ENCODE data around the gene CHDH. TPM values are rescaled to one million over a fixed set of nuclear protein-coding genes. Genes with fewer than 3 reads are reported as not detected.

The CHDH gene
- total RNA-seq, 2 experiments from 2014 or later = 0.31 to 0.60 TPM

- Mint-ChIP-seq H3K4me3 (no peak overlapping the region), H3K9me3 (no peaks in the 10 kb centered on the region), H3K36me3 (ENCODE audit: low read depth) (no peaks in the 10 kb centered on the region), H3K4me1 (ENCODE audit: low read depth) (no peaks in the 10 kb centered on the region), H3K27ac (no peak overlapping the region), H3K27me3 (no peaks in the 10 kb centered on the region)
- Histone ChIP-seq H3K36me3 (ENCODE audit: insufficient read depth, low read length) (no peaks in the 10 kb centered on the region), H3K4me3 (ENCODE audit: low read length) (no peak overlapping the region), H3K27me3 (ENCODE audit: control insufficient read depth in 1 of 2, insufficient read depth in 2 of 2, low read length in 2 of 2) (no peaks in the 10 kb centered on the region), H3K9me3 (ENCODE audit: control insufficient read depth in 1 of 2, insufficient read depth in 1 of 2, low read length in 2 of 2) (no peaks in the 10 kb centered on the region), H3K4me1 (ENCODE audit: insufficient read depth, low read length) (peaks cover 5% of the 10 kb centered on the region), H3K27ac (ENCODE audit: low read depth in 1 of 2, low read length in 2 of 2) (no peak overlapping the region)
- DNase-seq (no peak), ATAC-seq (ENCODE audit: poor library complexity) (no peak)
- POLR2A ChIA-PET = no interaction called here
- CTCF ChIA-PET = no interaction called here
- intact Hi-C loops (cut with DNase I, micrococcal nuclease) = no loop called here
- no peak for TF ChIP-seq CTCF (IDR thresholded peaks at IDR 0.05)
These were observed 30.6 kb downstream of the CHDH start for GRCh38 chr3:53815651-53816050.

- no peaks in the 10 kb centered on the region for H3K36me3 Mint-ChIP-seq (ENCODE audit: low read depth)
- Histone ChIP-seq H3K27ac (ENCODE audit: low read depth in 1 of 2, low read length in 2 of 2) (no peak overlapping the region), H3K9me3 (ENCODE audit: control insufficient read depth in 1 of 2, insufficient read depth in 1 of 2, low read length in 2 of 2) (no peaks in the 10 kb centered on the region), H3K4me1 (ENCODE audit: insufficient read depth, low read length) (peaks cover 5% of the 10 kb centered on the region), H3K27me3 (ENCODE audit: control insufficient read depth in 1 of 2, insufficient read depth in 2 of 2, low read length in 2 of 2) (no peaks in the 10 kb centered on the region), H3K4me3 (ENCODE audit: low read length) (no peak overlapping the region), H3K36me3 (ENCODE audit: insufficient read depth, low read length) (no peaks in the 10 kb centered on the region)
- intact Hi-C loops (cut with DNase I, micrococcal nuclease) = no loop called here
- no peak overlapping the region for H3K4me3 Mint-ChIP-seq
- H3K27ac Mint-ChIP-seq = no peak overlapping the region
- CTCF ChIA-PET = no interaction called here
- DNase-seq = no peak
- ATAC-seq (ENCODE audit: poor library complexity) = no peak
- POLR2A ChIA-PET = no interaction called here
- H3K27me3 Mint-ChIP-seq = no peaks in the 10 kb centered on the region
- TF ChIP-seq CTCF (IDR thresholded peaks at IDR 0.05) = no peak
- H3K4me1 Mint-ChIP-seq (ENCODE audit: low read depth) = no peaks in the 10 kb centered on the region
- no peaks in the 10 kb centered on the region for H3K9me3 Mint-ChIP-seq
These were observed 31.2 kb downstream of the CHDH start for GRCh38 chr3:53815067-53815466.

- H3K9me3 Mint-ChIP-seq = no peaks in the 10 kb centered on the region
- DNase-seq = no peak
These were observed 32.3 kb downstream of the CHDH start for GRCh38 chr3:53813876-53814275.

More at GRCh38 chr3:53813876-53814275, 32.3 kb downstream of the CHDH start:
- Histone ChIP-seq H3K9me3 (ENCODE audit: control insufficient read depth in 1 of 2, insufficient read depth in 1 of 2, low read length in 2 of 2) (no peaks in the 10 kb centered on the region), H3K4me1 (ENCODE audit: insufficient read depth, low read length) (peaks cover 5% of the 10 kb centered on the region), H3K27ac (ENCODE audit: low read depth in 1 of 2, low read length in 2 of 2) (no peak overlapping the region), H3K36me3 (ENCODE audit: insufficient read depth, low read length) (no peaks in the 10 kb centered on the region), H3K27me3 (ENCODE audit: control insufficient read depth in 1 of 2, insufficient read depth in 2 of 2, low read length in 2 of 2) (no peaks in the 10 kb centered on the region), H3K4me3 (ENCODE audit: low read length) (no peak overlapping the region)
- Mint-ChIP-seq H3K4me1 (ENCODE audit: low read depth) (no peaks in the 10 kb centered on the region), H3K4me3 (no peak overlapping the region), H3K36me3 (ENCODE audit: low read depth) (no peaks in the 10 kb centered on the region), H3K27me3 (peaks cover under 1% of the 10 kb centered on the region), H3K27ac (no peak overlapping the region)
- no peak for ATAC-seq (ENCODE audit: poor library complexity)
- intact Hi-C loops (cut with DNase I, micrococcal nuclease) = no loop called here
- ChIA-PET POLR2A (no interaction called here), CTCF (no interaction called here)
- no peak for TF ChIP-seq CTCF (IDR thresholded peaks at IDR 0.05)

All from CD4-positive, alpha-beta T cell (primary cell).